ENCODE measurements around the gene GRM2. TPM values are rescaled to one million over a fixed set of nuclear protein-coding genes. Genes with fewer than 3 reads are reported as not detected.

Gene GRM2
- total RNA-seq, 4 donors from 2014 or later = 0.04 to 0.57 (median 0.53) TPM; not detected in 1

DNA sequence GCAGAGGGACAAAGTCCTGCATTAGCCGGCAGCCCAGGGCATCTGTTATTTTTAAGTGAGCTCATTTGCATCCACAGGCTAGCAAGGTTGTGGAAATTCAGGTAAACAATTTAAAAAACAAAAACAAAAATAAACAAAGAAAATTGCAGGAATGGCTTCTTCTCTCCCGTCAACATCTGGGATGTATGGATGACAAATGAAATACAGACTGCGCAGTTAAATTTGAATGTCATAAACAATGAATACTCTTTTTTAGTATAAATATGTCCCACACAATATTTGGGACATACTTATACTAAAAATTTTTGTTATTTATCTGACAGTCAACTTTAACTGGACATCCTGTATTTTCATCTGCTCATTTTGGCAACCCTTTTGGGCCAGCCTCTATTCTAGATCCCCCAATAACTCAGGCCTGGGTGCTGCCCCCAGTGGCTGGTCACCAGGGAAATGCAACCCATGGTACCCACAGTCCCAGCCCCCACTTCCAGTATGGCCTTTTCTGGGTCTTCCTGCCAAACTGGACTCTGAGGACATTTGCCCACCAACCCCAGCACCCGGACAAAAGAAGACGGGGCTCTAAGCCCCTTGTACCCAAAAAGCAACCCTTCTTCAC is 12.7 kb downstream of the GRM2 start:
- no peak overlapping the region for H3K27ac ChIP-seq
- TF ChIP-seq, protein P1, sequence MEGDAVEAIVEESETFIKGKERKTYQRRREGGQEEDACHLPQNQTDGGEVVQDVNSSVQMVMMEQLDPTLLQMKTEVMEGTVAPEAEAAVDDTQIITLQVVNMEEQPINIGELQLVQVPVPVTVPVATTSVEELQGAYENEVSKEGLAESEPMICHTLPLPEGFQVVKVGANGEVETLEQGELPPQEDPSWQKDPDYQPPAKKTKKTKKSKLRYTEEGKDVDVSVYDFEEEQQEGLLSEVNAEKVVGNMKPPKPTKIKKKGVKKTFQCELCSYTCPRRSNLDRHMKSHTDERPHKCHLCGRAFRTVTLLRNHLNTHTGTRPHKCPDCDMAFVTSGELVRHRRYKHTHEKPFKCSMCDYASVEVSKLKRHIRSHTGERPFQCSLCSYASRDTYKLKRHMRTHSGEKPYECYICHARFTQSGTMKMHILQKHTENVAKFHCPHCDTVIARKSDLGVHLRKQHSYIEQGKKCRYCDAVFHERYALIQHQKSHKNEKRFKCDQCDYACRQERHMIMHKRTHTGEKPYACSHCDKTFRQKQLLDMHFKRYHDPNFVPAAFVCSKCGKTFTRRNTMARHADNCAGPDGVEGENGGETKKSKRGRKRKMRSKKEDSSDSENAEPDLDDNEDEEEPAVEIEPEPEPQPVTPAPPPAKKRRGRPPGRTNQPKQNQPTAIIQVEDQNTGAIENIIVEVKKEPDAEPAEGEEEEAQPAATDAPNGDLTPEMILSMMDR (IDR thresholded peaks at IDR 0.05) = no peak
- TF ChIP-seq POLR2A (IDR thresholded peaks at IDR 0.05) = no peak
- H3K36me3 ChIP-seq = no peaks in the 10 kb centered on the region
- no peak overlapping the region for H3K4me3 ChIP-seq
- DNase-seq = no peak
- H3K9me3 ChIP-seq = no peaks in the 10 kb centered on the region
- 72 to 79% methylated on average over 4 to 5 of the region's 5 CpGs for WGBS, 2 donors
- peaks cover 0 to 7% (median 0%) of the 10 kb centered on the region in 4 donors for H3K27me3 ChIP-seq
- intact Hi-C loops (cut with DNase I) = no loop called here
- no peaks in the 10 kb centered on the region for H3K4me1 ChIP-seq

DNA sequence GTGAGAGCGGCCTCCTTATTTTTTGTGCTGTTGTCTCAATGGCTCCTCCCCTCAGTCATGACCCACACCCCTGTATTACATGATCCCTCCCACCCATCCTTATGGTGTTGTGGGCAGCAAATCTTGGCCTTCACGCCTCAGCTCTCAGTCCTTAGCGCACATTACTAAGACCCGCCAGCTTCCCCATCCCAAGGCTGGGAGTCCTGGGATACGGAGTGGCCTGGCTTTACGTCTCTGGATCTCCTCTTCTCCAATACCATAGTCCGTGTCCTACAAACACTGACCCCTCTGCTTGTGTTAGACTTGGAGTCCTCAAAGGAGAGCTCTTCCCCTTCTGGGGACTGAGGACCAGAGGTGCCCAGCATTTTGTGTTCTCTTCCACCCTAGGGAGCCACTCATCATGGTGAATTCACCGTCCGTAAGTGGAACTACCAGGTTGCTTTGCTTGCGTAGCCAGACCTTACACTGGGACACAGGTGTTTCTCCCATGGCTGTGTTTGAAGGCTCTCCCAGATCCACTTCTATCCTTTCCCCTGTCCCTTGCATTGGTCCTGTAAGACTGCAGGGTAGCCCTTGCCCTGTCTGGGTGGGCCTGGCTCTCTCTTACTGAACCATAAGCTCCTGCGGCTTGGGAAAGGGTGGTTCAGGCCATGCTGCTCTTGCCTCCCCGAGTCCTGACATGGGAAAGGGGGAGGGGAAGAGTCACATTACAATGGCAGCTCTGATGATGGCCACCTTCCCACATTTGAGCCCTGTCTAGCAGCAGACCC is 13.6 kb downstream of the GRM2 start:
- 85 to 92% methylated on average over 10 of the region's 12 CpGs for WGBS, 2 donors
- Histone ChIP-seq H3K4me3 (no peak overlapping the region), H3K4me1 (no peaks in the 10 kb centered on the region), H3K9me3 (no peaks in the 10 kb centered on the region), H3K27ac (no peak overlapping the region), H3K27me3 (peaks cover 0 to 7% (median 0%) of the 10 kb centered on the region in 4 donors), H3K36me3 (no peaks in the 10 kb centered on the region)
- DNase-seq = no peak
- TF ChIP-seq, protein P1 (IDR thresholded peaks at IDR 0.05) = no peak
- no peak for TF ChIP-seq POLR2A (IDR thresholded peaks at IDR 0.05)
- intact Hi-C loops (cut with DNase I) = no loop called here

DNA sequence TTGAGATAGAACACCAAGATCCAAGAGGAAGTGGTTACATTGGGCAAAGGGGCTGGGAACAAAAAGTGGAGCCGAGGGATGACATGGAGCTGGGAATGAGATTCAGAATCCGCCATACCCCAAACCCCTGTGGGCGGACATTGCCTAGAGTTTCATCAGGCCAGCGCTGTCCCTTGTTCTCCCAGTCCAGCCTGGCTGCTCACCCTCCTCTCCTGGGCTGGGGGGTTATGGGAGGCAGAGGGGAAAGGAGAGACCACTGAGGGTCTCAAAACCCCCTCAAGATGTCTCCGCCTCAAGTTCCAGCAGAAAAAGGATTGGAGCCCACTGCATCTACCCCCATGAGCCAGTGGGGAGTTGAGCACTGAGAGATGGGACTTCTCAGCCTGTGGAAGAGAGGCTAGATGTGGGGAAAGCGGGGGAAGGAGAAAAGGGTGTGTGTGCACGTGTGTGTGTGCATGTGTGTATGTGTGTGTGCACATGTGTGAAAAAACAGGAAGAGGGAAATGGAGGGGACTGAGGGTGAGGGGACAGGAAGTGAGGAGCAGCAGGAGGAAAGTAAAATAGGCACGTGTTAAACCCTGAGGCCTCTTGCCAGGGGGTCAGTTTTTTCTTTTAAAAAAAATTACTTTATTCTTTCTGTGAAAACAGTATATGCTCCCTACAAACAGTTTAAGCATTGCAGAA is 14.3 kb downstream of the GRM2 start:
- DNase-seq = no peak
- no peaks in the 10 kb centered on the region for H3K36me3 ChIP-seq
- intact Hi-C loops (cut with DNase I) = no loop called here
- H3K4me1 ChIP-seq = no peaks in the 10 kb centered on the region
- H3K4me3 ChIP-seq = no peak overlapping the region
- H3K27ac ChIP-seq = no peak overlapping the region
- no peaks in the 10 kb centered on the region for H3K9me3 ChIP-seq
- peaks cover 0 to 7% (median 0%) of the 10 kb centered on the region in 4 donors for H3K27me3 ChIP-seq
- WGBS, 2 donors = 47 to 58% methylated on average over 4 to 5 of the region's 8 CpGs
- TF ChIP-seq, protein P1 (IDR thresholded peaks at IDR 0.05) = no peak
- TF ChIP-seq POLR2A (IDR thresholded peaks at IDR 0.05) = no peak

DNA sequence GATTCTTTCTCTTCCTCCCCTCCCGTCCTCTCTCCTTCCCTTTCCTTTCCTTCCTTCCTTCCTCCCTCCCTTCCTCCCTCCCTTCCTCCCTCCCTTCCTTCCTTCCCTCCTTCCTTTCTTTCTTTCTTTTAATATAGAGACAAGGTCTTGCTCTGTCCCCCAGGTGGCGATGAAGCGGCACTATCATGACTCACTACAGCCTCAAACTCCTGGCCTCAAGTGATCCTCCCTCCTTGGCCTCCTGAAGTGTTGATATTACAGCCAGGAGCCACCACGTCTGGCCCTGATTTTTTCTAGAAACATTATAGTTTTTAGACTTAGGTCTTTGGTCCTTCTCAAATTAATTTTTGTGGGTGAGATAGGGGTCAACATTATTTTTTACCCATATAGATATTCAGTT is 15.5 kb downstream of the GRM2 start:
- H3K27me3 ChIP-seq = peaks cover 0 to 7% (median 0%) of the 10 kb centered on the region in 4 donors
- 55 to 66% methylated on average over 4 of the region's 4 CpGs for WGBS, 2 donors
- H3K9me3 ChIP-seq = no peaks in the 10 kb centered on the region

More for the DNA sequence above, 15.5 kb downstream of the GRM2 start:
- TF ChIP-seq POLR2A (IDR thresholded peaks at IDR 0.05) = no peak
- TF ChIP-seq, protein P1 (IDR thresholded peaks at IDR 0.05) = no peak
- Histone ChIP-seq H3K4me1 (no peaks in the 10 kb centered on the region), H3K36me3 (no peaks in the 10 kb centered on the region), H3K27ac (no peak overlapping the region), H3K4me3 (no peak overlapping the region)
- no peak for DNase-seq
- intact Hi-C loops (cut with DNase I) = no loop called here
